ENCODE data around the gene KRT9.
"Not testable (repeated sequence)": the region's sequence is repeated elsewhere in the genome, so short reads cannot be mapped to it uniquely, and the experiment has no call there.

Gene KRT9

GRCh38 chr17:41547378-41547841, 24.4 kb downstream of the KRT9 start:
- no peak for DNase-seq (ENCODE audit: low read depth, low spot score)
- no peak overlapping the region for H3K4me3 ChIP-seq (ENCODE audit: low read depth, low read length)
- CTCF ChIA-PET: interaction anchor here (0.6 to 16.0 kb wide), 25 partner anchors 12 to 743 kb away, joined by 3 to 604 read pairs (median 23); partner anchors contain the start of genes KRT19, KRT9 and KRTAP2-3
- POLR2A ChIA-PET: interaction anchor here (0.8 to 2.3 kb wide), 8 partner anchors 17 to 729 kb away, joined by 3 to 12 read pairs (median 5); partner anchors contain the start of genes KRT19 and KRTAP2-3
- no peak for TF ChIP-seq CTCF (IDR thresholded peaks at IDR 0.05; ENCODE audit: insufficient read depth, low read length, missing control alignments)

- ChIA-PET POLR2A (no interaction called here), CTCF (interaction anchor here (3.6 to 14.7 kb wide), 2 partner anchors 11 to 102 kb away, joined by 28 to 554 read pairs; no protein-coding TSS in a partner anchor)
- TF ChIP-seq CTCF (IDR thresholded peaks at IDR 0.05; ENCODE audit: insufficient read depth, low read length, missing control alignments): no peak
- DNase-seq (ENCODE audit: low read depth, low spot score): no peak
- no peak overlapping the region for H3K4me3 ChIP-seq (ENCODE audit: low read depth, low read length)
Observed at GRCh38 chr17:41546819-41547218, 25.0 kb downstream of the KRT9 start.

GRCh38 chr17:41545829-41546410, 25.9 kb downstream of the KRT9 start:
- TF ChIP-seq CTCF (IDR thresholded peaks at IDR 0.05; ENCODE audit: insufficient read depth, low read length, missing control alignments): no peak
- ChIA-PET POLR2A (no interaction called here), CTCF (interaction anchor here (2.3 to 4.1 kb wide), 2 partner anchors 16 to 103 kb away, joined by 6 to 25 read pairs; no protein-coding TSS in a partner anchor)
- DNase-seq (ENCODE audit: low read depth, low spot score): no peak
- H3K4me3 ChIP-seq (ENCODE audit: low read depth, low read length): no peak overlapping the region

GRCh38 chr17:41544935-41545334, 26.9 kb downstream of the KRT9 start:
- TF ChIP-seq CTCF (IDR thresholded peaks at IDR 0.05; ENCODE audit: insufficient read depth, low read length, missing control alignments): no peak
- POLR2A ChIA-PET: no interaction called here
- no peak overlapping the region for H3K4me3 ChIP-seq (ENCODE audit: low read depth, low read length)
- DNase-seq (ENCODE audit: low read depth, low spot score): no peak
- CTCF ChIA-PET: interaction anchor here (1.0 to 4.1 kb wide), 7 partner anchors 8 to 688 kb away, joined by 3 to 25 read pairs (median 3); no protein-coding TSS in a partner anchor

- CTCF ChIA-PET: interaction anchor here (1.0 to 4.1 kb wide), 7 partner anchors 9 to 687 kb away, joined by 3 to 25 read pairs (median 3); no protein-coding TSS in a partner anchor
- H3K4me3 ChIP-seq (ENCODE audit: low read depth, low read length): no peak overlapping the region
- DNase-seq (ENCODE audit: low read depth, low spot score): no peak
- POLR2A ChIA-PET: no interaction called here
- TF ChIP-seq CTCF (IDR thresholded peaks at IDR 0.05; ENCODE audit: insufficient read depth, low read length, missing control alignments): no peak
Observed at GRCh38 chr17:41544491-41544892, 27.4 kb downstream of the KRT9 start.

- POLR2A ChIA-PET; DNase-seq (ENCODE audit: low read depth, low spot score): not testable (repeated sequence)
- CTCF ChIA-PET: interaction anchor here (1.1 to 4.1 kb wide), 5 partner anchors 7 to 124 kb away, joined by 4 to 38 read pairs (median 17); partner anchors contain the start of gene KRT19
Observed at GRCh38 chr17:41542786-41543185, 29.1 kb downstream of the KRT9 start.

More at GRCh38 chr17:41542786-41543185, 29.1 kb downstream of the KRT9 start:
- not testable (repeated sequence) for H3K4me3 ChIP-seq (ENCODE audit: low read depth, low read length)
